ENCODE results near the gene BAIAP2L1. TPM values are rescaled to one million over a fixed set of nuclear protein-coding genes. Genes with fewer than 3 reads are reported as not detected.

The BAIAP2L1 gene
- total and polyA plus RNA-seq, 2 of the 8 experiments (the other 6 are each of a cell fraction or from before 2014, with no cell fraction given) = 19.2 to 42.9 TPM

GRCh38 chr7:98369726-98370125, 31.2 kb downstream of the BAIAP2L1 start (continued):
- TF ChIP-seq NRF1 (IDR thresholded peaks at IDR 0.05; ENCODE audit: low read depth, low read length) (no peak), HDAC6 (IDR thresholded peaks at IDR 0.05; ENCODE audit: low read depth, low read length) (no peak), RXRA (IDR thresholded peaks at IDR 0.05; ENCODE audit: insufficient read depth, low read depth, low read length) (no peak), EZH2 (IDR thresholded peaks at IDR 0.05; ENCODE audit: low read depth, low read length, severe bottlenecking) (no peak), JUN (IDR thresholded peaks at IDR 0.05; ENCODE audit: low read depth, low read length) (no peak), TAF7 (optimal IDR thresholded peaks at IDR 0.05; ENCODE audit: borderline replicate concordance, low read depth, low read length) (no peak), CHD7 (IDR thresholded peaks at IDR 0.05; ENCODE audit: insufficient replicate concordance, low read length) (no peak)
